Measurements from ENCODE around the gene CDYL2.

CDYL2 gene

DNA sequence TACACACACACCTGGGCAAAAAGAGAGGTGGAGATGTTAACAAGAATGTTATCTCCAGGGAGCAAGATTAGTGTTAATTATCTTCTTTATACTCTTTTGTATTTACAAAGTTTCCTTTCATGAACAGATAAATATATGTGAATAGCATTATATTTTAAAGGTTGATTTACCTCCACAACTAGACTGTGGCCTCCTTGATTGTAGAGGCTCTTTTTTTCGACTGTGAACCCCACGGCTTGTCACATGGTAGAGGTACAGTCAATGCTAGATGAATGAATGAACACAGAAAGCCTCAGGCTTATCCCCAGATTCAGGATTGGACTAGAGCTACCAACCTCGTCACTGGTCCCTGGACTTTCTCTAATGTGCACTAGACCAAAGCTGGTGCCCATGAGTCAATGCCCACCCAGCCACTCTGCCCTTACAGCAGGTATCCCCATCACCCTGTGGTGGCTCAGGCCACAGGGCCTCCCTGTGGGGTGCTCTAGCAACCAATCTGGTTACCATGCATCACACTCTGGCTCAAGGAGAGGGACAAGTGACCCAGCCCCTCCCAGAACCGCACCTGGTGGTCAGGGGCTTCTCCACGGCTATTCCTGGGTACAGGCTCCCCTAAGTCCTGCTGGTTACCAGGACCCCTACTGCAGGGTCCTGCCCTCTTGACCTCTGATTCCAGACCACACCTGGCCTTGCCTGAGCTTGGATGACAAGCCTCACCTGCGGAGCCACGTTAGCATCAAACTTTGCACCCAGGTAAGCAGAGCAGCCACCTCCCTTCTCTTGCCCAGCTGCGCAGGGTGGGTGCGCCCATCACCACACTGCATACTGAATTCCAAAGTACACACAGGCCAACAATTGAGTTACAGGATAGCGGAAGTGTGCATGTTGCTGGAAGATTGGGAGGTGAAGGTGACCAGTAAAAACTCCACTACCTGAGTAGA is 101.0 kb downstream of the CDYL2 start:
- DNase-seq = no peak

DNA sequence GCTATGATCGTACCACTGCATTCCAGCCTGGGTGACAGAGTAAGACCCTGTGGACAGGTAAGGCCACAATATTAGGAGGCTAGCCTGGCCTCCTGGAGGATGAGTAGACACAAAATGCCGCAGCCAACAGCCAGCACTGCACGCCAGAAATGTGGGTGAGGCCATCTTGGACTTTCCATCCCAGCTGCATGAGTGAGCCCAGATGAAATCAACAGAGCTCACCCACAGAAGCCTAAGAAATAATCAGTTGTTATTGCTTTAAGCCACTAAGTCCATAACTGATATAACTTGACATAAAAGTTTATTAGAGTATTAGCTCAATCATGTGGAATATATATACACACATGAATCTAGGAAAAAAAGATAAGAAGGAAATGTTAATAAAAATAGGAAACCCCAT is 101.7 kb downstream of the CDYL2 start:
- no peak for DNase-seq

GRCh38 chr16:80700558-80700957 is 103.8 kb downstream of the CDYL2 start:
- DNase-seq = no peak

- DNase-seq = no peak
These were observed 109.4 kb downstream of the CDYL2 start for GRCh38 chr16:80695020-80695419.

DNA sequence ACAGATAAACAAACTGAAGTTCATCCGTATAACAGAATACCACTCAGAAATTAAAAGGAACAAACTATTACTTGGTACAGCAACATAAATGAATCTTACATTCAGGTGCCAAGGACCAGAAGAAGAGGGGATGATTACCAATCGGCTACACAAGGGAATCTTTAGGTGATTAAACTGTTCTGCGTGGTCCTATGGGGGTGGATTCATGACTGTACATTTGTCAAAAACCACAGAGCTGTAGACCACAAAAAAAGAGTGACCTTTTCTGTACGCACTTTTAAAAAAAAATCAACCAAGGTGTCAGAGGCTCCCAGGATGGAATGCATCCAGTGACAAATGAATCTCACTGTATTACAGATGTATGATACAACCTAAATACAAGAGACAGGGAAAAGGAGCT is 110.8 kb downstream of the CDYL2 start:
- DNase-seq = no peak

GRCh38 chr16:80692270-80692669 is 112.1 kb downstream of the CDYL2 start:
- DNase-seq = no peak

GRCh38 chr16:80691111-80691741 is 113.2 kb downstream of the CDYL2 start:
- DNase-seq = no peak

GRCh38 chr16:80689487-80689886 is 114.9 kb downstream of the CDYL2 start:
- DNase-seq = no peak

DNA sequence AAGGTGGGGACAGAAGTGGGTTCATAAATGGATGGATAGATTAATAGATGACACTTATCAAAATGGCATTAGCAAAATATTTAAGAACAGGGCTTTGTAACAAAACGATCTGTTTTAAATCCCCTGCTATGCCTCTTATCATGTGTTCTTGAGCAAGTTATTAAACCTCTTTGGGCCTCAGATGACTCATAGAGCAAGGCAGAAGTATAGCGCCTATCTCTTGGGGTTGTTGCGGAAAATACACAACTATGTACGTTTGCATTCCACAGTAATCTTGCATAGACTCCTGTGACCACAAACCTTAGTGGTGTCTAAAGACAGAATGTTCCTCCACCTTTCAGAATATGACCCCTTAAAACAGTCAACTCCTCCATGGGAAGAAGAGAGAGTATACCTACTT is 116.8 kb downstream of the CDYL2 start:
- DNase-seq = no peak

- no peak for DNase-seq
These were observed 119.5 kb downstream of the CDYL2 start for GRCh38 chr16:80684906-80685305.

DNA sequence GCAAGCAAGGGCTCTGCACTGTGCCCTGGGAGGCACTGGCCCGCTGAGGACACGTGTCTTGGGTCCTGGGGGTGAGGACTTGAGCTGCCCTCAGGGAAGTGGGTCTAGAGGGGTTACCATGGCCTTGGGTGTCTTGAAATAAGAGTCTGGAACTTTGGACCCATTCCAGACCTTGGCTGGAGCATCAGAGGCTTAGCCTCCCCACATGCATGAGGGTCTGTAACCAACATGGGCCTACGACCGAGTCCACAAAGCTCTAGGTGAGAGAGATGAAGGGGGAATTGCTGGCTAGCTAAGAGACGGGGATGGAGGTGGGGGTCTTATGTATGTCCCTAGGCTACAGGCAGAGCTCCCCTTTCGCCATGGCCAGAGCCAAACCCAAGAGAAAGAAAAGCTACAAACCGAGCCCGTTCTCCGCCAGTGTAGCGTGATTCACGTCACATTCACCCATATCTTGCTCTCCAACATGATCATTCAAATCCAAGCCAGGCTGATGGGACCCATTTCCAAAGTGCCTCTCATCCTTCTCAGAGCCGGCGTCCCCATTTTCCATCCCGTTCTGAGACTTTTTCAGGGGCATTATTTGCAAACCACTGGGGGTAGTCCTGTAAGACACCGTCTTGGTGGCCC is 120.1 kb downstream of the CDYL2 start:
- DNase-seq = no peak

DNA sequence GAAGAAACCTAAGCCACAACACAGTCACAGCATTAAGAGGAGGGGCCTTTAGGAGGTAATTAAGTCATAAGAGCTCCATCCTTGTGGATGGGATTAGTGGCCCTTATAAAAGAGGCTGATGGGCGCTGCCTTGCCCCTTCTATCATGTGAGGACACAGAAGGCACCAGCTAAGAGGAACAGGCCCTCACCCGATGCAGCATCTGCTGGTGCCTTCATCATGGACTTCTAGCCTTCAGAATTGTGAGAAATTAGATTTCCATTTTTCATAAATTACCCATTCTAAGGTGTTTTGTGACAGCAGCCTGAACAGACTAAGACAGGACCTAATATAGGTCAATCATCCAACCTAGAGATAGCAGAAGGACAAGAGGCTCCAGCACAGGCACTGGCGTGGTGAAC is 120.8 kb downstream of the CDYL2 start:
- no peak for DNase-seq

DNA sequence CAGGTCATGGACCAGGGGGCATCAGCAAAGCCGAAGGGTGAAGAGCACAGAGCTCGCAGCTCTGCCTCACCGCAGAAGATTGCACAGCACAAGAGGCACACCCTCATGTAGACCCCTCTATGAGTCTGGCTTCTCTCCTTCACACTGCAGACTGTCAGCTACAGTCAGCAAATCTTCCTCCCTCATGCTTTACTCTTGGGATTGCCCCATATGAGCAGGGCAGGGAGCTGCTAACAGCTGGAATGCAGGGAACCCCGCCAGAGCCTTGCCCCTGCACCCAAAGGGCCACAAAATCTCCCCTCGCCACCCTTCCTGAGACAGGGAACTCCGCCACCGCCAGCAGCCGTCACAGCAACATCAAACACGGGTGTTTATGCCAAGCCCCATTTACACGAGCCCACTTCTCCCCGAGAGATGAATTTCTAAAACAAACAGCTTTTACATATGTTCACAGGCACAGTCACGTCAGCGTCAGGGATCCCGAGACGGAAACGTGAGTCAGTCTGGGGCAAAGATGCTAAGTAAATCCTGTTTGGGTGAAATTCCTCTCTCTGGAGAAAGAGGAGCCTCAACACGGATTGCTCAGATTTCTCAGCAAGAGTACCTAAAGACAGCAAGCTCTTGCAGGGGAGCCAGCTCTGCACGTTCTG is 121.9 kb downstream of the CDYL2 start:
- DNase-seq = no peak

DNA sequence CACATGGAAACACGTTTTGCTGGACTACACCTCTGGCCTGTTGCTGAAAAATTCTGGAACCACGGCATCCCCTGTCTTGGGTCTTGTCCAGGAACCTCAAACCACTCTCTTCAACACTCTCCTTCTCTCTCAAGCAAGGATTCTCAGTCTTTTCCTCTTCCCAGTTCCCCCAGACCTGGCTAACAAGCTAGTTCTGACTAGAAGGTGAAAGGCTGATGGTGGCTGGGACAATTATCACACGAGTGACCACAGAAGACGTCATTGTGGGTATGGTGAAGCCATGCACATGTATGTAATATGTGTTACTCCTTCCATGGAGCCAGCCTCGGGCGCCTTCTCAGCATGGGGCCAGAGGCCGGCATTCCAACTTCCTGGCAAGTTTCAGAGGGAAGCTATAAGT is 123.0 kb downstream of the CDYL2 start:
- DNase-seq = no peak

DNA sequence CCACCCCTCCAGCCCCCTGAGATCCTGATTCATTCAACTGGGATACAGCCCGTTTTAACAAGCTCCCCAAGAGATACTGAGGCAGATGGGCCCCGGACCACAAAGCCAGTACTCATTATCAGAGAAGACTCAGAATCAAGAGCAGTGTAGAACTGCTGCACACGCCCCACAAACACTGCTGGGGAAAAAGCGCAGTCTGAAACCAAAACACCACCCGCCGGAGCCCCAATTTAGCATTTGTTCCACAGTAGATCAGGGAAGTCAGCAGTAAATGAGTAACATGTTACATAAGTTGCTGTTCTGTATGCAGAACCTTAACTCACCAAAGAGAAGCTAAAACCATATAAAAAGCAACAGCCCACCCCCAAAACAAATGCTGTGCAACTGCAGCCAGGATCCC is 123.6 kb downstream of the CDYL2 start:
- DNase-seq = no peak

DNA sequence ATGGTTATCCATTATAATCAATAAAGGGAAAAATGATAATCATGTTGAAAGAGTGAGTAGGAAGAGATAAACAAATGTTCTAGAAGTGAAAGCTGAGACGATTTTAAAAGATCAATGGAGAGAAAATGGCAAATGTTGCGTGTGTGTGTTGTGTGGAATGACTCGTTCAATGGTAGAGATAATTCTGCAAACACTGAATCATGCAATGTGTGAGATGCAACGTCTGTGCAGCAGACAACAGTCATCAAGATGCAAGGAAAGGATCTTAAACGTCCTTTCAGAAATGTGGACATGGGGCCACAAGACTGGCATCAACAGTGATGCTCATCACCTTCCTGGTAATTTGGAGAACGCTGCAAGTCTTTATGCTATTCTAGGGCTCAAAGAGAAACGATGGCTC is 124.4 kb downstream of the CDYL2 start:
- DNase-seq = no peak

GRCh38 chr16:80674884-80675283 is 129.5 kb downstream of the CDYL2 start:
- no peak for DNase-seq

DNA sequence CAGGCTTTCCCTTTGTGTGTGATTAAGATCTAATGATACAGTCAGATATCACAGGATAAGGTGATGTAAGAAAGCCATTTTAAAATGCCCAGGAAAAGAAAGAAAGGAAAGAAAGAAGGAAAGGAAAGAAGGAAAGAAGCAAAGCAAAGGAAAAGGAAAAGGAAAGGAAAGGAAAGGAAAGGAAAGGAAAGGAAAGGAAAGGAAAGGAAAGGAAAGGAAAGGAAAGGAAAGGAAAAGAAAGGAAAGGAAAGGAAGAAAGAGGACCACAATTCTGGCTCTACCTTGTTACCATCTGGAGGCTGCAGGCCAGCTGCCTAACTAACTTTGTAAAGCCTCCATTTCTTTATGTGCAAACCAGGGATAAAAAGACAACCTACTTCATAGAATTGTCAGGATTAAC is 132.0 kb downstream of the CDYL2 start:
- no peak for DNase-seq

DNA sequence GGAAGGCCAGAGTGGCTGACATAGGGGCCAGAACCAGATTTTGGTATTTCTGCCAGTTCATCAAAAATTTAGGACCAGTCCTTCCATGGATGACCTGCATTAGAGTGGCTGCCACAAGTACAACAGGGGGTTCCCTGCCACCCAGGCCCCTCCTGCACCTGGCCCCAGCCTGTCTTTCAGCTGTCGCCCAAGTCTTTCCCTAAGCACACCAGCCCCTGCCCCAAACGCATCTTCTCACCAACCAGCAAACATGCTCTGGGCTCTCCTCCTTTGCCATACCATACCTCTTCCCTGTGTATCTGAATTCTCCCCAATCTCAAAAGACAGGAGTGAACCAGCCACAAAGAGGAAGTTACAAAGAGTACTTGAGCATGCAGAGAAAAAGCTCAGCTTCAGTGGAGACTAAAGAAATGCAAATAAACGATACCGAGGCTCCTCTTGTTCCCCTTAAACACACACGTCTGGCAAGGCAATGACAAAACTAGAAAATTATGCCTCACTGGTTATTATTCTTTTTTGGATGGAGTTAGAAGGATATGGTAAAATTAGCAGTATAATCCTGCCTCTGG is 133.0 kb downstream of the CDYL2 start:
- no peak for DNase-seq

DNA sequence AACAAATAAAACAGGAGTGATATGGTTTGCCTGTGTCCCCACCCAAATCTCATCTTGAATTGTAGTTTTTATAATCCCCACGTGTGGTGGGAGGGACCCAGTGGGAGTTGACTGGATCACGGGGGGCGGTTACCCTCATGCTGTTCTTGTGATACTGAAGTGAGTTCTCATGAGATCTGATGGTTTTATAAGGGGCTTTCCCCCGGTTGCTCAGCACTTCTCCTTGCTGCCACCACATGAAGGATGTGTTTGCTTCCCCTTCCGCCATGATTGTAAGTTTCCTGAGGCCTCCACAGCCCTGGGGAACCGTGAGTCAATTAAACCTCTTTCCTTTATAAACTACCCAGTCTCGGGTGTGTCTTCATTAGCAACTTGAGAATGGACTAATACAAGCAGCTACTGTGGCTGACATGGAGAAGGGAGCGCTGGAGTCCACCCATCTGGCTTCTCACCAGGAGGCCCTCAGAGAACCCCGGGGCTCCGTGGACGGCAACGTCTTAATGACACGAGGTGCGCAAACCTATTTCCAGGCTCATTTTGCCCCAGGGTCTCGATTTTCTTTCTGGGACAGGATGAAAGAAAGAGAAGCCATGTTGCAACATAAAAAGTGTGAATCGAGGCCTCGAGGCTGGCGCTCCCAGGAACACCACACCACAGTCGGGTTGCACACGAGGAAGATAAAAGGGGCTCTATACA is 134.1 kb downstream of the CDYL2 start:
- no peak for DNase-seq

DNA sequence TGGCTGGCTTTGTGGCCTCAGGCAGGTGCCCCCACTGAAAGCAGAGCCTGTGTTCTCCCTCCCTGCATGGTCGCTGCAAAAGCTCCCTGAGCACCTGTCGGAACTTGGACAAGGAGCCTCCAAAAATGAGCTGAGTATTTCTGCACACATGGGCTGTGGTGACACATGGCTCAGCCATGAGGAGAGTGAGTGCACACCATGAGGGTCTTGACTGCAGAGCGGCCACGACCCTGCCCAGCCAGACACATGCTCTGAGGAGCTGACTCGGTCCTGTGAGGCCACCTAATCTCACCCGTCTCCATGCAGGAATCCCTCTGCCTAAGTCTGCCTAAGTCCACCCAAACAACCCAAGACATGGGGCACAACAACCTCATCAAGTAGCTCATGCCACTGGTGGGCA is 134.7 kb downstream of the CDYL2 start:
- no peak for DNase-seq

- DNase-seq = no peak
These were observed 136.5 kb downstream of the CDYL2 start for GRCh38 chr16:80667925-80668324.

DNA sequence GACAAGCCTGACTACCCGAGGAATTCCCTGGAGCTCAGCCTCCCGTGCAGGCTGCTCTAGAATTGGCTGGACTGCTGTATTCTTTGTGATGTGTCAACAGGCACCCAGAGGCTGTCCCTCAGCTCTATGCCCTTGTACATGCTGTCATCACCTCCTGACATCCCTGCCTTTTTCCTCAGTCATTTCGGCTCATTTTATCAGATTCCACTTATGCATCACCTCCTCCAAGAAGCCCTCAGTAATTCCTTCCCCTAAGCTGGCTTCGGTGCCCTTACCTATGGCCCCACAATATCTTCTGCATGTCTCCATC is 137.2 kb downstream of the CDYL2 start:
- no peak for DNase-seq

Data from activated CD8-positive, alpha-beta memory T cell treated with anti-CD3 and anti-CD28 coated beads, Interleukin-2, amount 50 U/mL, for 4 hours (primary cell).